NOMO-1 (cell line): ENCODE measurements around the gene MIPEP.
"Not testable (repeated sequence)": the region's sequence is repeated elsewhere in the genome, so short reads cannot be mapped to it uniquely, and the experiment has no call there.

Source experiments
- DNase-seq, 2 experiments: peaks; one replicate each; lab custom pipeline; 2025; ENCODE audit not compliant: unreplicated experiment in 2 of 2; lab: John Stamatoyannopoulos, UW

Gene MIPEP

DNA sequence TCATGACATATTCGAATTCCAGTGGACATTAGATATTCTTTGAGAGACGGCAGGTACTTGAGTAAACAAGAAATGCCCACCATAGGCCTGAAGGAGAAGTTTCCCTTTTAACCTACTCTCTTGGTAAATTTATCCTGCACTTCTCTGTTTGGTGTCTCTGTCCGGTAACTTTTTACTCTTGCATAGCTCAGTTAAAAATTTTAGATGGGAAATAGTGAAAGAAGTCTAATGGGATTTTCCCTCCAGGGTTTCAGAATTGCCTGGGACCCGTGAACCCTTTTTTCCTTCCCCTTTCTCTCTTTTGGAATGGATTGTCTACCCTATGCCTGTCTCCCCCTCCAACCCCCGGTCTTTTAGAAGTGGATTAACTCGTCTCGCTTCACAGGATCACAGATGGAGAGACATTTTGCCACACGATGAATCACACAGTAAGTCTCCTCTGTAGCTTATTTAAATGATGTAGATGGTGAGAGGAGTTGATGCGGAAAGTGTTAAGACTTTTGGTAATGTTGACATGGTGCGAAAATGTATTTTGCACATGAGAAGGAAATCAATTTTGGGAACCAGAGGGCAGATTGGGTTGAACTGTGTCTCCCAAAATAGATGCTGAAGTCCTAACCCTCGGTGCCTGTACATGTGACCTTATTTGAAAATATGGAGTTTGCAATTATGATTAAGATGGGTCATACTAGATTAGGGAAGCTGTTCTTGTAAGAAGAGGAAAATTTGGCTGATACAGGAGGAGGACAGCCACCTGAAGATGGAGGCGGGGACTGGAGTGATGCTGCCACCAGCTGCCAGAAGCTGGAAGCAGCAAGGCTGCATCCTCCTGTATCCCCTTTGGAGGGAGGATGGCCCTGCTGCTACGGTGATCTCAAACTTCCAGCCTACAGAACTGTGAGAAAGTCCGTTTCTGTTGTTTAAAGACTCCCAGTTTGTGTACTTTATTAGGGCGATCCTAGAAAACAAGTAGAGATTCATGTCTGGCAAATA lies 711 bp upstream of the MIPEP start:
- DNase-seq = peak in 1 of 2 experiments; percentile 33

DNA sequence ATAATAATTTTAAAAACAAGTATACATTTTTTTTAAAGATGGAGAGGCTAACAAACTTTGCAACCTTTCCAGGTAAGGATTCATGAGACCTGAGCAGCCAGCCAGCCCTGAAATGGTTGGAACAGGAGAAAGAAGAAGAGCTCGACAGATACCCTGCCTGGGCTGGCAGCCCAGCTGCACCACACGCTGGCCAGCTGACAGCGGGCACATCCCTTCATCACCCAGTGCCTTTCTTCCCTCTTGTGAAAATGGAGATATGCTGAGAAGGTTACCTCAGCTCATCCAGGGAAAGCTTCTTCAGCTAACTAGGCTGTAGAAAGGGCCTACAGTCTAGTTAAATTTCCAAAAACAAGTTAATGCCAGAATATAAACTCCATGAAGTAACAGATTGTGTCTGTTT lies 4.8 kb downstream of the MIPEP start:
- not testable (repeated sequence) for DNase-seq

DNA sequence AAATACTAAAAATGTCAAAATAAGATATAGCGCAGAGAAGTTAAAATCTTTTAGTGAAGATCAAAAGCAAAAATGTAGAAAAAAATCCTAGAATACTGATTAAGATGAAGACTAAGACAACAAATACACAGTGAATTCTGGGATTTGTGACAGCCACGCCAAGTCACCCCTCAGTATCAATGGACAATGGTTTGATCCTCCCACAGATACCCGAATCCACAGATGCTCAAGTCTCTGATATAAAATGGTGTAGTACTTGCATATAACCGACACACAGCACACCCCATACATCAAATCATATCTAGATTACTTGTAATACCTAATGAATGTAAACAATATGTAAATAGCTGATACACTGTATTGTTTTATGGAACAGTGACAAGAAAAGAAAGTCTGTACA lies 5.9 kb downstream of the MIPEP start:
- DNase-seq = no peak

DNA sequence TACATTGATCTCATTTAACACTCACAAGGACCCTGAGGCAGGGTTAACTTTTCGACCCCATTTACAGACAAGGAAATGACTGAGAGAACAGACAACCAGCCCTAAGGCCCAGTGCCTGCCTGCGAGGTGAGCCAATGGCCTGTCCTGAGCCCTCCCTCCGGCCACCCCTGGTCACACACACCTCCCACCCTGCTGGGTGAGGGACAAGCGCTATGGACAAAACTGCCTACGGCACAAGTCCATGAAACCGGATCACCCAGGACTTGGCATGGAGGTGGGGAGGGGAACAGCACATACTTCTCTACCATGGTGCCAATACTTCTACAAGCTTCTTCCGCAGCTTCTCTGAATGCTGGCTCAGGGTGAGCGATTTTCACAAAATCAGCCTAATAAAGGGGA lies 7.8 kb downstream of the MIPEP start:
- DNase-seq = not testable (repeated sequence)

DNA sequence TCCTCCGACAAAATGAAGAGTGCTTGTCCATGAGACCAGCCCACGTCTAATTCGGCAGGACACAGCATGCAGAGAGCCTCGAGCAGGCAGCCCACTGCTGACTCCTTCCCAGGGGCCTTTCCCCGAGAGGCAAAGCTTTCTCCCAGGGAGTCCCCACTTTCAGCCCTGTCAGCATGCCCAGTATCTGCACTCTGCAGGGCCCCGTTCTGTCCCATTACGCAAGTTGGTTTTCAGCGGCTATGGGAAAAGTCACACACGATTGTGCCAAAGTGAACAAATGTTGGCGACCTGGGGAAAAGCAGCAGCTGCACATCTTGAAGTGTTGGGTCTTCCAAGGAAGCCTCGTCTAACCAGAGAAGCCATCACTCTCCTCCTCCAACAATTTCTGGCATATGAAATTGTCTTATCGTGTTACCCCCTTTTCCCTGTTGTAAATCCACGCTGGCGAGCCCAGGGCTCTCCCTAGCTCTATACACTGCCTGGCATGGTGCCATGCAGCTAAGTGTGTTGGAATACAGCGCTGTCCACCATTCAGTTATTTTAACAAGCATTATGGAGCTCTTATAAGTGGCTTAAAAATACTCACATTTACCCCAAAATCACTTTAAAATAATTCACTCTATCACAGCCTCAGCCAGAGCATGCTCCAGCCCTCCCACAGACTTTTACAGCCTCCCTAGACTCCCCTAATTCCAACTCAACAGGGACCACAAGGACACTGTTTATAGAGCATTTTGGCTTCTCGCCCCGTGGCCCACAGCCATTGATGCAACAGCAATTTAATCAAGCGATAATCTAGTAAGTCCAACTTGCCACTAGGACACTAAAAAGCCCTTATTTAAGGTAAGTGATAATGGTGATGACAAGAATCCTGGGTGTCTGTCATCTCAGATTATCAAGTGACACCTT lies 8.5 kb downstream of the MIPEP start:
- not testable (repeated sequence) for DNase-seq

- no peak for DNase-seq
Observed at GRCh38 chr13:23877286-23877685, 11.9 kb downstream of the MIPEP start.

GRCh38 chr13:23876265-23876664 lies 12.9 kb downstream of the MIPEP start:
- DNase-seq = no peak

DNA sequence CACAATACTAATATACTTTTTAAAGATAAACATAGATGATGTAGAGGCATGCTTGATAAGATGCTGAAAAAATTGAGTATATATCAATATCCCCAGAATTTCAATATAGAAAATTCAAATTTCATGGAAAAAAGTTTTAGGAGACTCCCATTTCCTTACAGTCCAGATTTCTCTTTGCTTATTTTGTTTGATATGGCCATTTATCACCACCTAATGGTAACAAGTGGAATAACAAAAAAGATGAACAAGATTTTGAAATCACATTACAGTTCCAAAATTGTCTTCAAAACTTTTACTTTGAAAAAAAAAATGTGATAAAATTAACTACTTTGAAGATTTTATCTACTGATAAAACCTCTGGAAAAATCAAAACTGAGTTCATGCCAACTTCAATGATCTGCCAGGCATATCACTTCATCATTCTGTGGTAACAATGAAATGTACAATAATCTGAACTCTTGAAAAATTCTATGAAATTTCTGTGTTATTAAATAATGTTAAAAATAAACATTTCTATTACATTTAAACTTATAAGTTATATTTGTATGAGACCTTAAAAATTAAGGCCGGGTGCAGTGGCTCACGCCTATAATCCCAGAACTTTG lies 17.5 kb downstream of the MIPEP start:
- peak in 1 of 2 experiments; percentile 25 for DNase-seq

- no peak for DNase-seq
Observed at GRCh38 chr13:23870356-23871140, 18.7 kb downstream of the MIPEP start.

- peak; percentile 30 to 31 for DNase-seq
Observed at GRCh38 chr13:23868521-23868920, 20.7 kb downstream of the MIPEP start.

- DNase-seq = no peak
Observed at GRCh38 chr13:23867027-23867491, 22.1 kb downstream of the MIPEP start.

DNA sequence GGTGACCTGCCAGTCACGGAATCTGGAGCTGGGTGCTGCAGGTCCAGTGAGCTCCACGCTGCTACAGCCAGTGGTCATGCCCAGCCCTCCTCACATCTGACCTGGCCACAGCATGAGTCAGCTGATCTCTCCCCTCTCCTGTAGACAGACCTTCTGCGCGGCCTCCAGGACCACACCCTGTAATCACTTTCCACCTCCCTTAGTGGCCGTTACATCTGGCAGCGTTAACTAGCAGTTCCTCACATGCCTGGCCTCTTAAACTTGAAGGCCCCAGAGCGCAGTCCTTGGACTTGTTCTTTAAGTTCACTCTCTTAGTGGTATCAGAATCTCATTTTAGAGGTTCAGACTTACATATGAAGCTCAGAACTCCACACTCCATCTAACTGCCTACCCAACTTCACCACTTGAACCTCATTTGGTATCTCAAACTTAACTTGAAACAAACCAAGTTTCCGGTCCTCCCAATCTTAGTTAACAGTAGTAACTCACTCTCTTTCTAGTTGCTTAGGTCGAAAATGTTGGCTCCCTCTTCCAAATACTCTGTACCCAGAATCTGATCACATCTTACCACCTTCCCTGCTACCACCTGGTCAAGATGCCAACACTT lies 22.7 kb downstream of the MIPEP start:
- DNase-seq = peak in 1 of 2 experiments; percentile 32

DNA sequence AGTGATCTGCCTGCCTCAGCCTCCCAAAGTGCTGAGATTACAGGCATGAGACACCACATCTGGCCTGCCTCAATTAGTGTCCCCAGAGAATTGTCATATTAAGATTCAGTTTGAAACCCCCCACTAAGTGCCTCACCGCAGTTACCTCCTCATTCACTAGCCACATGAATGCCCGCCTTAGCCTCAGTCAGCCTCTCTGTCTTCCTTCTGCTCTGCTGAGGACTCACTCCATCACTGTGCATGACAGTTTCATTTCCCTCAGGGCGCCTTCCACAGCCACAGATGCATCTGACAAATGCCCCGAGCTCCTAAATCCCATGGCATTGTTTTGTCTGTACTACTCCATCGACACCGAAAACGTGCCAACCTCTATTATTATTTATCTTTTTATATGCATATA lies 23.3 kb downstream of the MIPEP start:
- DNase-seq = peak; percentile 33 to 45

GRCh38 chr13:23865026-23865425 lies 24.2 kb downstream of the MIPEP start:
- DNase-seq = peak in 1 of 2 experiments; percentile 40

GRCh38 chr13:23861310-23861709 lies 27.9 kb downstream of the MIPEP start:
- no peak for DNase-seq

DNA sequence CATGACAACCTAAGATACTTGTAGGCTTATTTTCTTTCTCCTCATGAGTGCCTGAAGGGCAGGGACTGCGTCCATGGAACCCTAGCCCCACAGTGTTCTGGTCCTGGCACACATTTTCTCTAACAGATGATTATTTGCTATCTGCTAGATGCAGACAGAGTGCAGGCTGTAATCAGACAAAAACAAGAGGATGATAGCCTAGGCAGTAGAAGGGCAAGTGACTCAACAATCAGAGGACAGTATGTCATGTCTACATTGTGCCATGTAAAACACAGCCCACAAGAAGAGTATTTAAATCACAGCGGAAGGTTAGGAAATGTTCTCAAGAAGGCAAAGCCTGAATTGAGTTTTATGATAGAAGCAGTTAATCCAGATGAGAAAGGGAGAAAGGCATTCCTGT lies 29.3 kb downstream of the MIPEP start:
- no peak for DNase-seq

GRCh38 chr13:23859455-23859854 lies 29.7 kb downstream of the MIPEP start:
- no peak for DNase-seq

- no peak for DNase-seq
Observed at GRCh38 chr13:23858546-23858945, 30.7 kb downstream of the MIPEP start.

DNA sequence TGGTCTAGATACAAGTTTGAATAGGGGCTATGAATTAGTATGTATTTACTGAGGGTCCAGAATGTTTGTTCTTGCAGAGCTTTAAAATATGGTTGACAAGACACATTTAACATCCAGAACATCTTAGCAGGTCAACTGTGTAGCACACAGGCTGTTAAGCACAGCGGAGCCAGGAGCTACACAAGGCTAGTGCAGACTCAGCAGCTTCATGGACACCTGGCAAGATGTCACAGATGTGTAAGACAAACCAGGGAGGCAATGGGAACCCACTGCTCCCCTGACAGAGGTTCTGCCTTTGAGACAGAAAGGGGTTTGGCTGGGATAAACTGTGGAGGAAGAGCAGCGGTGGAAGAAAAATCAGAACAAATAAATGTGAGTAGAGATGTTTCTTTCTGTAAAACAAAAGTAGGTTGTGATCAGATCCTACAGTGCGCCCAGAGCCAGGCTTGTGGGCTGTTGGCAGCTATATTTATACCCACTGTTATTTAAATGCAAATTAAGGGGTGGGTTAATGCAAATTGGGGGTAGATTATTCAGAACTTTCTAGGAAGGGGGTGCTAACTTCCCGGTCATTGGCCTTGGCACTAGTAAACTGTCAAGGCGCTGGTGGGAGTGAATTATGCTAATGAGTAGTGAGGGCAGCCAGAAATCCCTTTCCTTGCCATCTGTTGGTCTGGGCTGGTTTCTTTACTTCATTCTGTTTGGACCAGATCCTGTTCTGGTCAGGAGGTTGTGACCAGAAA lies 33.0 kb downstream of the MIPEP start:
- no peak for DNase-seq
